ENCODE results near the gene RIN3. TPM values are rescaled to one million over a fixed set of nuclear protein-coding genes. Genes with fewer than 3 reads are reported as not detected.
"Not testable (repeated sequence)": the region's sequence is repeated elsewhere in the genome, so short reads cannot be mapped to it uniquely, and the experiment has no call there.

Gene RIN3
- polyA plus RNA-seq, 3 donors, result 4.6 to 5.5 (median 4.9) TPM

DNA sequence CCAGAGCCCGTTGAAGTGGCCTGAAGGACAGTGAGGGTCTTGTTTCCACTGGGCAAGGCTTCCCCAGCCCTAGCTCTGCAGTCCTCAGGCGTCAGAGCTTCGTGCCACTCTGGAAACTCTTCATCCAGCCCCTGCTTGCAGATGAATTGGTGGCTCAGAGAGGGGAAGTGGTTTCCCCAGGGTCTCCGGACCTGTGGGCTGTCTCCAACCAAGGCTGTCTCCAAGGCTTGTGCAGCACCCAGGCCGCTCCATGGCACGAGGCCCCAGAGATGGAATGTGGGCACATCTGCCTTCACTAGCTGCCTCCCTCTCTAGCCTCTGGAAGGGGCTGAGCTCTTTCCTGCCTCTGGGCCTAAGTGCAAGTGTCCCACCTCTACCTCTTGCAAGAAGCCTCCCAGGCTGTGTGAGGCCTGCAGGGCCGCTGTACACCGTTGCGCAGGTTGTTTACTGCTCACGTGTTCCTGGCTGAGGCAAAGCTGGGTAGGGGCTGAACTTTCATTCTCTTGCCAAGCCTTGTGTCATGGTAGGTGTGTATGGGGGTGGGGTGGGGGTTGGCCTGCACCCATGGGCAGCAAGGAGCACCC lies 11.1 kb downstream of the RIN3 start:
- DNase-seq (ENCODE audit: low read depth in 3 of 3, low spot score in 2 of 3), result no peak

DNA sequence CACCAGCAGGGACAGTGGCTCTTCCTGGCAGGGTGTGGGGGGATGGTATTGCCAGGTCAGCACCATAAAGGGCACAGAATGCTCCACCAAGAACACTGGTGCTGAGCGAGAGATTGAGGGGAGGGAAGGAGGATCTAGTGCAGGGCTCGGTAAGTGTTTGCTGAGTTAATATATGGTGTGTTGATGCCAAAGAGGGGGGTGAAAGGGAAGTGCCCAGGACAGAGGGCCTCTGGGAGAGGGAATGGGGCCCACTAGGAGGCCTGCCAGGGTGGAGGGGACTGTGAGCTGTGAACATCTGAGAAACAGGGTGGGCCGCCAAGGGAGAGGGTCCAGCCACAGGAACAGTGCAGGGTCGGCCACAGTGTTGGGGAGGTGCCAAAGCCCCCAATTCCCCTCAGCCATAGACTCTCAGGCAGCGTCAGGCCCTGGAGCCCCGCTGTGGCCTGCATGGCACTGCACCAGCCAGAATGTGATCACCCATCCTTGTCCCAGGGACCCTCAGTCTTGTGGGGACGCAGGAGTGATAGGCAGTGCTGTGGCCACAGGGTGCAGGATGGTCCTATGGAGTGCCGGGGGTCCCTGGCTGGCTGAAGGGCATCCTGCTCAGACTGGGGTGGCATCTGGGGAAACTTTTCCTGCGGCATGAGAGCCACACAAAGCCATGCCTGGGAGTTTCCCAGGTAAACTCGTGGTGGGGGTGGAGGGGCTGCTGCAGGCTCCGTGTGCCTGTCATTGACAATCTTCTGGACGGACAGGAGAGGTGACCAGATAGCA lies 11.9 kb downstream of the RIN3 start:
- no peak for DNase-seq (ENCODE audit: low read depth in 3 of 3, low spot score in 2 of 3)

DNA sequence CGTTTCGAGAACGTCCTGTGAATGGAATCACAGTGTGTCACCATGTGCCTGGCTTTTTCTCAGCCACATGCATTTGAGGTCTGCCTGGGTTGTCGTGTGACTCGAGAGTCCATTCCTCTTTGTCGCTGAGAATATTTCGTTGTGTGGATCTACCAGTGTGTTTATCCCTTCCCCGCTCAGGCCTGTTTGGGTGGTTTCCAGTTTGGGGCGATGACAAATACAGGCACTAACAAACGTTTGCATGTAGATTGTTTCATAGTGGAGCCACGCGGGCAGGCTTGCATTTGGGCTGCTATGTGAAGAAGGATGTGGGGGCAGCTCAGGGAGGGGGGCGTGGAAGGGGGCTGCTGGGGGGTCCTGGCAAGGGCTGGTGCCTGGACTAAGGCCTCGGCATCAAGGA lies 14.1 kb downstream of the RIN3 start:
- no peak for DNase-seq (ENCODE audit: low read depth in 3 of 3, low spot score in 2 of 3)

DNA sequence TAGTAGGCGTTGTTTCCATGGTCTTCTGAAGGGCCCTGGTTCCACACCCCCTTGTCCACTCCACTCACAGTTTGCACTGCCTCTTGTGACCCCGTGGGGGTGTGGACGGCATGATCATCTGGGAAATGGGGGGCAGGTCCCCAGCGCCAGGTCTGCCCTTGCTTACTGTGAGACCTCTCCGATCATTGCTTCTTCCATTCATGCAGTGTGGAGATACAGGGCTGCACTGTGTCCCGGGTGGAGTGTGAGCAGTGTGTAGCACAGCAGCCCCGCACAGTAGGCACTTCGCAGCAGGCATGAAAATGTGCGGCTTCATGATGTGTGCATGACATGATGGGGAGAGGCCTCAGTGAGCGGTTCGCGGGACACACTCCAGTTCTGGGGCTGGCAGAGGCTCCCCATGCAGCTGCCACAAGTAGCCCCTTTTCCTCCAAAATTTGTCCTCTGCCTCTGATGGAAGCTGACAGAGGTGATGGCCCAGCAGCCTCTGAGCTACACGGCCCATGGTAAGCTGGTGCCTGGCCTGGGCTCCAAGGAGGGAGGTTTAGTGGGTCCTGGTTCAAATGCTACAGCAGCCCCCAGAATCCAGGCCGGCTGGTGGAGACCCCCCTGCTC lies 15.0 kb downstream of the RIN3 start:
- DNase-seq (ENCODE audit: low read depth in 3 of 3, low spot score in 2 of 3), result no peak

- DNase-seq (ENCODE audit: low read depth in 3 of 3, low spot score in 2 of 3), result no peak
Measured at GRCh38 chr14:92529903-92530302, 16.3 kb downstream of the RIN3 start.

GRCh38 chr14:92531106-92531873 lies 17.7 kb downstream of the RIN3 start:
- no peak for DNase-seq (ENCODE audit: low read depth in 3 of 3, low spot score in 2 of 3)

DNA sequence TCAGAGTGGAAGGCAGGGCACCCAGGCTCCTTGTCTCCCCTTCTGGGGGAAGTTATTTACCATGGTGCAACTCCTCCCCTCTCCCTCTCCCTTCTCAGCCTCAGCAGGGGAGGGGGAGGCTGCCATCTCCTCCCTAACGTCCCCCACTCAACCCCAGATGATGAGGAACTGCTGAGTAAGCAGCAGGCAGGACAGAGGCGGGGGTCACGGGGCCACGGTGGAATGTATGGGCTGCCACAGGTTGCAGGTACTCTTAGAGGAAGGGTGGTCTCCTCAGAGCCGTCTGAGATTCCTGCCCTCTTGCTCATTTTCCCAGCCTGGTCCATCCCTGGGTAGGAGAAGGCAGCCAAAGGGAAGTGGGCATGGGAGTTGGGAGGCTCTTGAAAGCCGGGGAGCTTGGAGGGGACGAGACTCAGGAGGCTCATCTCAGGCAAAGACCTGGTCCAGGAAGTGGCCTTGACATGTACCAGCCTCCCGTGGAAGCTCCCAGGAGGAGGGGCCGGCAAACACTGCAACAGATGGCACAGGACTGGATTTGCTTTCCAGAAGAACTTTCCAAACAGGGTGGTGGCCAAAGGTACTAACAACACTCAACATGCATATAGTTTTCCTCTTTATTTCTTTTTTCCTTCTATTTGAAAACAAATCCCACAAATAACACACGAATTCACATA lies 19.0 kb downstream of the RIN3 start:
- DNase-seq (ENCODE audit: low read depth in 3 of 3, low spot score in 2 of 3), result no peak

DNA sequence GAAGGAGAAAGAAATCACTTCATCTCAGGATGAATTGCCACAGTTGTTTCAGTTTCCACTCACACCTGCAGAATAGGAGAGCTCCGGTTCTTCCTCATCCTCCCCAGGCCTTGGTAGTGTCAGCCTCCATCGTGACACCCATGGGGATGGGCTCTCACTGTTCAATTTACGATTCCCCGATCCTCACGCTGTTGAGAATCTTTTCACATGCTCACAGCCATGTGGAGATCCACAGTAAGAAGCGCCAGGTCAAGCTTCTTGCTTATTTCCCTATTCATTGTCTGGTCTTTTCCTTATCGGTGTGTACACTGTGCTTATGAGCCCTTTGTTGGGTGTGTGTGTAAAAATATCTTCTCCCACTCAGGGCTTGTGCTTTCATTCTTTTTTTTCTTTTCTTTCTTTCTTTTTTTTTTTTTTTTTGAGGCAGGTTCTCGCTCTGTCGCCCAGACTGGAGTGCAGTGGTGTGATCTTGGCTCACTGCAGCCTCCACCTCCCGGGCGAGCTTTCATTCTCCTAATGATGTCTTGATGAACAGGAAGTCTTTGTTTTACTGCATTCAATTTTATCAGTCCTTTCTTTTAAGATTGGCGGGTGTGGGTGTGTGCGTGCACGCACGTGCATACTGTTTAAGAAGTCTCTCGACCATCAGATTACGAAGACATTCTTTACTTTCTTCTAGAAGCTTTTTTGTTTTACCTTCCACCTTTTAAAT lies 21.5 kb downstream of the RIN3 start:
- DNase-seq (ENCODE audit: low read depth in 3 of 3, low spot score in 2 of 3), result no peak

DNA sequence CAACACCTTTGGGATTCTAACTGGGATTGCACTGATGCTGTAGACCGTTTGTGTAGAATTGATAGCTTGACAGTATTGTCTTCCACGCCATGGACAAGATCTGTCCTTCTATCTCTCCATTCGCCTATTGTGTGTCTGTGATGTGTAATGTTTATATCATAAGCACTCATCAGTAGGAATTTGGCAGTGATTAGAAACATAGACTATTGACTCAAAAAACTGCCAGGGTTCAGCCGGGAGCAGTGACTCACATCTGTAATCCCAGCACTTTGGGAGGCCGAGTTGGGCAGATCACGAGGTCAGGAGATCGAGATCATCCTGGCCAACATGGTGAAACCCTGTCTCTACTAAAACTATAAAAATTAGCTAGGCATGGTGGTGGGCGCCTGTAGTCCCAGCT lies 22.6 kb downstream of the RIN3 start:
- DNase-seq (ENCODE audit: low read depth in 3 of 3, low spot score in 2 of 3), result not testable (repeated sequence)

DNA sequence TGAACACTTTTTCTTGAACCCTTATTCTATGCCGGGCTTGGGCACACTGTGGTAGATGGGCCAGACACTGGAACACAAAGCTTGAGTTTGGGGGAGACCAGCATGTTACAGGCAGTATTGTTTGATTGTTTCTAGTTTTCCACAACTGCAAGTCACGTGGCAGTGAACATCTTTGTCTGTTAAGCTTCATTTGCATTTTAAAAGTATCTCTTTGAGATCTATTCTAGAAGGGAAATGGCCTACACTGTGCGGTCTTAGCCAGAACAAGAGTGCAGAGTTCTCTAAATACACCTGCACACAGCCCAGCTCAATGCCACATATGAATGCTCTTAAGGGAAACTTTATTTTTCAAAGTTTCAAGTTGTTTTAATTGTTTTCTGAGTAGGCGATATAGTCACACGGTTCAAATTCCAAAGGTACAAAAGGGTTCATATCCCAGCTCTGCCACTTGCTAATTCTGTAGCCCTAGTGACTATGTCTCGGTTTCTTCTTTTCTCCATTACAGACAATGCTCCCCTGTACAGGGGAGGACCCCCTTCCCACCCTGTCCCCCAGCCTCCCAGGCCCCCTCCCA lies 24.9 kb downstream of the RIN3 start:
- no peak for DNase-seq (ENCODE audit: low read depth in 3 of 3, low spot score in 2 of 3)

- no peak for DNase-seq (ENCODE audit: low read depth in 3 of 3, low spot score in 2 of 3)
Measured at GRCh38 chr14:92539419-92539818, 25.8 kb downstream of the RIN3 start.

GRCh38 chr14:92539875-92540274 lies 26.3 kb downstream of the RIN3 start:
- no peak for DNase-seq (ENCODE audit: low read depth in 3 of 3, low spot score in 2 of 3)

DNA sequence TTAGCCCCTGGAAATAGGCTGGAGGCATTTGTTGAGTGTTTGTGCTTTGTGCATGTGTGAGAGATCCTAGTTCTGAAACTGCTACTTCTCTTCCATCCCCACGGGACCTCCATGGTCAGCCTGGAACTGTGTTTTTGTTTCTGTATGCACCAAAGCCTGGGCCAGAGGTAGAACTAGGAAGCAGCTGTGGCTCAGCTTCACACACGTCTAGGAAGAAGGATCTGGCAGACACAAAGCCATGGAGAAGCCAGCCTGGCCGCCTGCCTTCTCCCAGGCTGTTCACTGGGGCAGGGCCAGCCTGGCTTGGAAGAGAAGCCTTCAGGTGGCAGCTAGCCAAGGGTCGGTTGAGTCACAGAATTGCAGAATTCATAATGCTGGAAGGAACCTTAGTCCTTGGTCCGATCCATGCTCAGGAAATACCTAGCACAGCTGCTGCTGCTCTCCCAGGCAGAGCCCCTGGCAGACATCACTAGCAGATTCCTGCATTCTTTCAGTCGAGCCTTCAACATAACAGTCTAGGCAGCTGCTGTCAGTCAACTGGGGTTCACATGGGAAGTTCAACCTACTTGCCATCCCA lies 27.0 kb downstream of the RIN3 start:
- DNase-seq (ENCODE audit: low read depth in 3 of 3, low spot score in 2 of 3), result no peak

GRCh38 chr14:92542766-92543554 lies 29.4 kb downstream of the RIN3 start:
- no peak for DNase-seq (ENCODE audit: low read depth in 3 of 3, low spot score in 2 of 3)

DNA sequence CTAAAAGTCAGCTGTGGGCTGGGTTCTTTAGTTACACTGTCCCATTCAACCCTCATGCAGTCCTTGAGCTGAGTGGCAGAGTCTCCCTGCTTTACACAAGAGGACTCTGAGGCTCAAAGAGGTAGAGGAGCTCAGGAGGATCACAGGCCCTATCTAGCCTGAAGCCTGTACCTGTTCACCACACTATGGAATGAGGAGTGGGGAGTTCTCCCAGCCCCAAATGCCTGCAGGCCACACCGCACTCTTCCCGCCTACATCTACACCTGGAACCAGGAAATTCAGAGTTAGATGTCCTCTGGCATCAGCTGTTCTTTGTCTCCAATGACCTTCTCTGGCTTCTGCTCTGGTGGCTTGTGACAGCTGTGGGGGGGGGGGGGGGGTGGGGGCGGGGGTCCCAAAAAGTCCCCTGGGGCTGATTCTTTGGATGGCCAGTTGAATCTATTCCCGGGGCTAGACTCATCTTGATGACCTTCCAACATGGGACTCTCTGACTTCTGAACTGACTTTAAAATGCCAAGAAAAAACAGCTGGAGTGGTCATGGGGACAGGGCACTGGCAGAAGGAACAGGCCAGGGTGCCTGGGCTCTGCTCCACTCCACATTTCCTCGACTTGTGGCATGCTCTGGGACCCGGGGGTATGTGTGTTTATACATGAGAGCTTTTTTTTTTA lies 30.6 kb downstream of the RIN3 start:
- no peak for DNase-seq (ENCODE audit: low read depth in 3 of 3, low spot score in 2 of 3)

DNA sequence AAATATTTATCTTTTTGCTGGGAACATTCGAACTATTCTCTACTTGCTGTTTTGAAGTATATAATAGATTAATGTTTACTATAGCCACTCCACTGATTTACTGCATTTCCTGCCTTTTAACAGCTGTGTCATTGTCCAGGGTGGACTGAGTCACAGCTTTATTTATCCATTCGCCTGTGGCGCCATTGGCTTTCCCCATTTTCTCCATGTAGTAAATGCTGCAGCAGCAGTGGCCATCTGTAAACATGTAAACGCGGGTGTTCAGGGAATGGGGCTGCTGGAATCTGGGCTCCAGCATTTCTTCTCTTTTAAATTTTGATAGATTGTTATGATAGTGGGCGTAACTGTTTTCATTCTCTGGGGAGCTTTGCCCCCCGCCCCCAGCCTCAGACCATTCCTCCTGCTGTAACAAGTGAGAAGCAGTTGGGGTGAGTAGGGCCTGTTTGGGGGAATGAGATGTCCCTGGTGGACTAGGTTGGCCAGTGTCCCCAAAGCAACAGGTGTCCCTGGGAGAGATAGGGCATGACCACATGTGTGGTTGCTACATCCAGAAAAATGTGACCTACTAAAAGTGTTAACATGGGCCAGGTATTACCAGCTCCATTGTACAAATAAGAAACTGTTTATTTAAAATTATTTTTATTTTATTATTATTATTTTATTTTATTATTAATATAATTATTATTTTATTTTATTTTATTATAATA lies 32.9 kb downstream of the RIN3 start:
- no peak for DNase-seq (ENCODE audit: low read depth in 3 of 3, low spot score in 2 of 3)

DNA sequence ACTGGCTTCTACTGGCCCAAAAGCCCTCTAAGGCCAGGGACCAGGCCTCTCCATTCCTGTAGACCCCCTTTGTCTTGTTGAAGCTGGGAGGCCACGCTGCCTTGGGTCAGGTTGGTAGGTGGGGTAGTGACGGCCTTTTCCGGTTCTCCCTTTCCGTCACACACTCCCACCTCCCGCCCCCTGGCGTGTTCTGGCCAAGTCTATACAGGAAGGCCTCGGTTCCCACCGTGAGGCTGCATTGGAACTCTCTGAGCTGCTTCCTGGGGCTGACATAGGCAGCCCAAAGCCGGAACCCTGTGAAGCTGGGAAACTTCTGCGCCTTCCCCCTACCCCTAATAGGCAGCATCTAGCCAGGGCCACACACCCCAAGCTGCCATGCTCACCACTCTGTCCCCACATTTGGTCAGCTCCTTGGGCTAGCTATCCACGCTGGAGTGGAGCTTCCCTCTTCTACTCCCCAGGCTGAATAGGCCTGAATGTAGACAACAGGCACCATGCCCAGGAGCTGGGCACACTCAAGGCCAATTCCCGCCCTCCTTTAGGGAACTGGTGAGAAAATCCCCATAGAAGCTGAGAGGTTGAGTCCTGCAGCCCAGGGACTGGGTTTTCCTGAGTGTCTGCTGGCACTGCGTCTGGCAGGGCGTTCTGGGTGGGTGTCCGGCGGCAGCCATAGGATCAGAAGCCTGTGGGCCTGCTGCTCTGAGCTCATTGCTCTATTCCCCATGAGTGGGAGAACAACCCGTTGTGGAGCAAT lies 35.7 kb downstream of the RIN3 start:
- DNase-seq (ENCODE audit: low read depth in 3 of 3, low spot score in 2 of 3), result no peak

Data from right renal cortex interstitium (tissue), 3 donors.